Loucy (cell line): ENCODE measurements around the gene TRAF3IP3.

Experiments
- H2AFZ ChIP-seq: fragments of 200-600 bp; sonication (generic); 2 replicates; pipeline ENCODE4 v1.6.0; 2016; ENCODE audit warnings: antibody characterized with exemption, mild to moderate bottlenecking, low read length, moderate library complexity
- H3F3A ChIP-seq: fragments of 200-600 bp; 2 replicates; pipeline ENCODE4 v1.6.0; 2016; ENCODE audit warnings: antibody characterized with exemption, low read depth, mild to moderate bottlenecking
- H3K27me3 ChIP-seq: fragments of 200-600 bp; sonication (generic); 2 replicates; pipeline ENCODE4 v1.6.1; 2014; ENCODE audit warnings: low read length, mild to moderate bottlenecking; ENCODE audit not compliant: insufficient read depth, poor library complexity, severe bottlenecking
- H3K36me3 ChIP-seq: fragments of 200-600 bp; sonication (generic); 2 replicates; pipeline ENCODE4 v1.6.1; 2016; ENCODE audit warnings: low read length; ENCODE audit not compliant: insufficient read depth
- H3K4me1 ChIP-seq: fragments of 200-600 bp; sonication (generic); 2 replicates; pipeline ENCODE4 v1.5.1; 2014; ENCODE audit warnings: low read length, mild to moderate bottlenecking; ENCODE audit not compliant: insufficient read depth, poor library complexity, severe bottlenecking
- H3K4me2 ChIP-seq: fragments of 200-600 bp; sonication (generic); 2 replicates; pipeline ENCODE4 v1.6.0; 2014; ENCODE audit warnings: antibody characterized with exemption, low read length, low read depth, mild to moderate bottlenecking; ENCODE audit not compliant: poor library complexity, severe bottlenecking
- H3K4me3 ChIP-seq: fragments of 200-600 bp; sonication (generic); 2 replicates; pipeline ENCODE4 v1.5.1; 2014; ENCODE audit warnings: low read length, mild to moderate bottlenecking, mixed read lengths; ENCODE audit not compliant: poor library complexity, severe bottlenecking
- H3K79me2 ChIP-seq: fragments of 200-600 bp; sonication (generic); 2 replicates; pipeline ENCODE4 v1.6.1; 2014; ENCODE audit warnings: low read length; ENCODE audit not compliant: insufficient read depth
- H3K9ac ChIP-seq: fragments of 200-600 bp; sonication (generic); 2 replicates; pipeline ENCODE4 v1.6.0; 2014; ENCODE audit warnings: mild to moderate bottlenecking, low read depth, low read length, moderate library complexity; ENCODE audit not compliant: poor library complexity, severe bottlenecking
- H3K9me2 ChIP-seq: fragments of 200-600 bp; sonication (generic); replicated peaks from 2 replicates; pipeline ENCODE4 v1.6.1; 2016; ENCODE audit warnings: low read depth, low read length, mixed read lengths
- H3K9me3 ChIP-seq: fragments of 200-600 bp; sonication (generic); 2 replicates; pipeline ENCODE4 v1.6.1; 2014; ENCODE audit warnings: mild to moderate bottlenecking, antibody characterized with exemption, low read length, low read depth; ENCODE audit not compliant: insufficient read depth
- H4K20me1 ChIP-seq: fragments of 200-600 bp; sonication (generic); 2 replicates; pipeline ENCODE4 v1.6.0; 2014; ENCODE audit warnings: antibody characterized with exemption, low read length, mild to moderate bottlenecking; ENCODE audit not compliant: insufficient read depth, poor library complexity, severe bottlenecking
- EZH2phosphoT487 ChIP-seq: fragments of 200-600 bp; IDR thresholded peaks from 2 replicates; pipeline ENCODE4 v1.6.1; 2018; ENCODE audit warnings: antibody characterized with exemption, mild to moderate bottlenecking, moderate library complexity, borderline replicate concordance
- TF ChIP-seq, protein P1 (sequence below): fragments of 200-600 bp; sonication (generic); conservative IDR thresholded peaks from 2 replicates; pipeline ENCODE4 v1.5.1; 2014; ENCODE audit warnings: mild to moderate bottlenecking, antibody characterized with exemption, low read length

Gene TRAF3IP3

DNA sequence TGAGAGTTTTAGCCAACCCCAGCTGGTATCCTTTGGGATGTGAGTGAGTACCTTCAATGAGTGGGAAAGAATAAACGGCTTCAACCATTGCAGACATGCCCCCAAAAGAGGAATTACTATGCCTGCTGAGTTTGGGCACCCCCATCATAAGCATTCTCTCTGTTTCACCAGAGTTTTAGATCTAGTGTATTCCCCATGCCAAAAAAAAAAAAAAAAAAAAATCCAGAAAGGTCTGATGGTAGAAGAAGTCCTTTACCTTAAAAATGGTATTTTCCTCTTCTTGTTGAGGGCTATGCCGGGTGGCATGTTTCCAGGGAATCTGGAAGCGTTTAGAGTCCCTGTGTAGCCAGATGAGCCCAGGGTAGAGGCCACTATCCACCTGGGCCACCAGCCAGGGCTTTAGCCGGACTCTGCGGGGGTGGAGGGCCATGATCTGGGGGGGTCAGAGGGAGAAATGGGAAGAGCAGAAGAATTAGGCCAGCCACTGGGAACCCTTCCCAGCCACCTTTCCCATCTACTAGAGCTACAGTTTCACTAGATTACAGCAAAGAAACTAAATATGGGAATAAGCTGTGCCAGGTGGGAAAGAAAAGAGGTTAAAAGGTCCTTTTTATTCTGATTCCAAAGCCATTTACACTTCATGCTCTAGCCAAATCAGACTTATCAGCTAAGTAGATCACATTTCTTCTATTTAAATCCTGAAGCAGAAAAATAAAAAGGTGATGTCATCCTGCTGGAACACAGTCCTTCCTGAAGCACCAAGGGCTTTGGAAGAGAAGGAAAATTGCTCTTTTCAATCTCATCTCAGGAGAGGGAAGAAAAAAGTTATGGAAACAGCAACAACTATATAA, 45.4 kb downstream of the TRAF3IP3 start:
- H3F3A ChIP-seq: no peaks in the 10 kb centered on the region
- no peaks in the 10 kb centered on the region for H3K36me3 ChIP-seq
- peaks cover 36% of the 10 kb centered on the region for H3K27me3 ChIP-seq
- TF ChIP-seq, protein P1, sequence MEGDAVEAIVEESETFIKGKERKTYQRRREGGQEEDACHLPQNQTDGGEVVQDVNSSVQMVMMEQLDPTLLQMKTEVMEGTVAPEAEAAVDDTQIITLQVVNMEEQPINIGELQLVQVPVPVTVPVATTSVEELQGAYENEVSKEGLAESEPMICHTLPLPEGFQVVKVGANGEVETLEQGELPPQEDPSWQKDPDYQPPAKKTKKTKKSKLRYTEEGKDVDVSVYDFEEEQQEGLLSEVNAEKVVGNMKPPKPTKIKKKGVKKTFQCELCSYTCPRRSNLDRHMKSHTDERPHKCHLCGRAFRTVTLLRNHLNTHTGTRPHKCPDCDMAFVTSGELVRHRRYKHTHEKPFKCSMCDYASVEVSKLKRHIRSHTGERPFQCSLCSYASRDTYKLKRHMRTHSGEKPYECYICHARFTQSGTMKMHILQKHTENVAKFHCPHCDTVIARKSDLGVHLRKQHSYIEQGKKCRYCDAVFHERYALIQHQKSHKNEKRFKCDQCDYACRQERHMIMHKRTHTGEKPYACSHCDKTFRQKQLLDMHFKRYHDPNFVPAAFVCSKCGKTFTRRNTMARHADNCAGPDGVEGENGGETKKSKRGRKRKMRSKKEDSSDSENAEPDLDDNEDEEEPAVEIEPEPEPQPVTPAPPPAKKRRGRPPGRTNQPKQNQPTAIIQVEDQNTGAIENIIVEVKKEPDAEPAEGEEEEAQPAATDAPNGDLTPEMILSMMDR: no peak
- TF ChIP-seq EZH2phosphoT487: no peak
- H3K9ac ChIP-seq: no peak overlapping the region
- no peak overlapping the region for H3K4me3 ChIP-seq
- no peaks in the 10 kb centered on the region for H4K20me1 ChIP-seq
- no peaks in the 10 kb centered on the region for H3K9me3 ChIP-seq
- no peak overlapping the region for H2AFZ ChIP-seq
- no peaks in the 10 kb centered on the region for H3K79me2 ChIP-seq
- no peaks in the 10 kb centered on the region for H3K9me2 ChIP-seq
- no peaks in the 10 kb centered on the region for H3K4me1 ChIP-seq
- no peak overlapping the region for H3K4me2 ChIP-seq

DNA sequence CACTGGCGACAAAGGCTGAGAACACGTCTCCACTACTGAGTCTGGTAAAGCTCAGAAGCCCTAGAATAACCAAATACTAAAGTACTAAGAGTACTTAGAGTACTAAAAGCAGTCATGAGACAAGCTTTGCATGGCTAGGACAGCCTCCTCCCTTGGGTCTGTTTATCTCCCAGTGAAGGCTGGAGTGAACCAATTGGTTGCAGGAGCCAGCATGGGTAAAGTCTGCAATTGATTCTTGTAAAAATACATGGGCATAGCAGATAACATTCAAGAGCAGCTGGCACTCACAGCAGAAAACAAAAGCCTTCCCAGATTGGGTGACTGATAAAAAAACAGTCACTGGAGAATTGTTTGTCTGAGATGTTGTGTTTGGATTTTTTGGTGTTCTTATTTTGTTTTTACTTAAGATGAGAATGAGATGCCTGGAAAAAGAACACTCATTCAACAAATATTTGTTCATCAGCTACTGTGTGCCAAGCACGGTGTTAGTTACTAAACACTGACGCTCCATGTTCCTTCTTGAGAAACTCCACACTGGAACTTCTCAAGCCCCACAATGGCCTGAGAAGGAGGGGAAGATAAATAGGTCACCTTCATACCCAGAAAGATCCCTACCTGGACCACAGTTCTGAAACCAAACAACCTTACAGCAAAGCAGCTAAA, 46.4 kb downstream of the TRAF3IP3 start:
- TF ChIP-seq EZH2phosphoT487: no peak
- TF ChIP-seq, protein P1: no peak
- Histone ChIP-seq H3F3A (no peaks in the 10 kb centered on the region), H3K79me2 (no peaks in the 10 kb centered on the region), H3K9me3 (no peaks in the 10 kb centered on the region), H3K27me3 (peaks cover 36% of the 10 kb centered on the region), H3K9ac (no peak overlapping the region), H3K4me3 (no peak overlapping the region), H3K36me3 (no peaks in the 10 kb centered on the region), H2AFZ (no peak overlapping the region), H3K9me2 (no peaks in the 10 kb centered on the region), H3K4me1 (no peaks in the 10 kb centered on the region), H3K4me2 (no peak overlapping the region), H4K20me1 (no peaks in the 10 kb centered on the region)

DNA sequence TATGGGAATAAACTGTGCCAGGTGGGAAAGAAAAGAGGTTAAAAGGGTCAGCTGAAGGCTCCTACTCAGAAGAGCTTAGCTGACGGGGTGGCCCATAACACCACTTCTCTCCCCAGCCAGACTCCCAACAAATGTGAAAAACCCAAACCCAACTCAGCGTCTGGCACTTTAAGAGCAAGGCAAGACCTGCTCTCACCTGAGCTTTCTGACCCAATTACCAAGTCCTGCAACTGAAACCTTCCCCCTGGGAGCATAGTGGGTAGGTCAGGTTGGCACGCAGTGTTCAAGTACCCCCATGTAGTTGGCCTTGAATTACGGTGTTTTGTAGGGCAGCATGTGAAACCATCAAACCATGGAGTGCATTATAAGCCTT, 46.9 kb downstream of the TRAF3IP3 start:
- no peak overlapping the region for H3K9ac ChIP-seq
- no peaks in the 10 kb centered on the region for H3K9me3 ChIP-seq
- H3F3A ChIP-seq: no peaks in the 10 kb centered on the region
- TF ChIP-seq EZH2phosphoT487: no peak
- TF ChIP-seq, protein P1: no peak
- H4K20me1 ChIP-seq: no peaks in the 10 kb centered on the region
- H3K4me2 ChIP-seq: no peak overlapping the region
- no peaks in the 10 kb centered on the region for H3K36me3 ChIP-seq
- peaks cover 36% of the 10 kb centered on the region for H3K27me3 ChIP-seq
- H3K9me2 ChIP-seq: no peaks in the 10 kb centered on the region
- H3K4me1 ChIP-seq: no peaks in the 10 kb centered on the region
- no peak overlapping the region for H2AFZ ChIP-seq
- no peaks in the 10 kb centered on the region for H3K79me2 ChIP-seq
- no peak overlapping the region for H3K4me3 ChIP-seq
